Thymus (tissue), 11 donors: ENCODE measurements around the gene GRM4. TPM values are rescaled to one million over a fixed set of nuclear protein-coding genes. Genes with fewer than 3 reads are reported as not detected.

Experiments used
- DNase-seq, 9 donors: peaks; one replicate each; pipeline ENCODE4 v3.0.0-alpha.2; 2013; ENCODE audit warnings: low spot score in 9 of 9, low read depth in 6 of 9, missing footprints in 1 of 9
- H3K27ac ChIP-seq, 2 donors: one replicate each; pipeline ENCODE4 v1.5.1; 2013; ENCODE audit warnings: control low read depth in 1 of 2, low read depth in 1 of 2, low read length in 1 of 2, mild to moderate bottlenecking in 1 of 2, moderate library complexity in 1 of 2
- H3K27me3 ChIP-seq, 2 donors: one replicate each; pipeline ENCODE4 v1.5.1; 2013; ENCODE audit warnings: low read length in 1 of 2; ENCODE audit not compliant: control insufficient read depth in 2 of 2, insufficient read depth in 1 of 2
- H3K36me3 ChIP-seq, 2 donors: one replicate each; pipeline ENCODE4 v1.5.1; 2013; ENCODE audit warnings: low read length in 1 of 2, mild to moderate bottlenecking in 1 of 2, moderate library complexity in 1 of 2; ENCODE audit not compliant: control insufficient read depth in 2 of 2, insufficient read depth in 2 of 2
- H3K4me1 ChIP-seq, 2 donors: one replicate each; pipeline ENCODE4 v1.5.1; 2013; ENCODE audit warnings: low read length in 2 of 2; ENCODE audit not compliant: control insufficient read depth in 2 of 2, insufficient read depth in 2 of 2
- H3K4me3 ChIP-seq, 2 donors: one replicate each; pipeline ENCODE4 v1.5.1; 2013; ENCODE audit warnings: low read length in 2 of 2, control low read depth in 1 of 2, mild to moderate bottlenecking in 1 of 2
- H3K9me3 ChIP-seq, 2 donors: one replicate each; pipeline ENCODE4 v1.5.1; 2013; ENCODE audit warnings: low read length in 1 of 2, mild to moderate bottlenecking in 1 of 2; ENCODE audit not compliant: control insufficient read depth in 2 of 2, insufficient read depth in 1 of 2
- WGBS: extraction: QIAGEN DNeasy Blood & Tissue Kit; methylation state at CpG from one replicate; pipeline ENCODE4 v1.1.7; 2013; 5-methylcytosine and 5-hydroxymethylcytosine counted together
- polyA plus RNA-seq: library from polyadenylated mRNA; stranded (reverse); fragments of 200-250 nt; gene quantifications from one replicate; pipeline ENCODE4 v1.2.3, GENCODE V29; 2013
- total RNA-seq: library from RNA; stranded (reverse); fragments of 120-200 nt; gene quantifications from one replicate; pipeline ENCODE4 v1.2.4, GENCODE V29; 2013
- donor health status: healthy.

Gene GRM4
- total and polyA plus RNA-seq, 2 donors, result 0.14 to 0.27 TPM

- Histone ChIP-seq H3K27me3 (peaks cover 0 to 23% of the 10 kb centered on the region in 2 donors), H3K9me3 (no peaks in the 10 kb centered on the region), H3K4me3 (no peak overlapping the region), H3K27ac (no peak overlapping the region), H3K4me1 (no peaks in the 10 kb centered on the region), H3K36me3 (no peaks in the 10 kb centered on the region)
- DNase-seq, result no peak
- 49% methylated on average over 13 of the region's 13 CpGs for WGBS
These were observed 162.7 kb downstream of the GRM4 start for GRCh38 chr6:33983109-33983716.

- H3K27ac ChIP-seq, result no peak overlapping the region
- no peaks in the 10 kb centered on the region for H3K9me3 ChIP-seq
- 94% methylated on average over 4 of the region's 4 CpGs for WGBS
- H3K27me3 ChIP-seq, result peaks cover 0 to 30% of the 10 kb centered on the region in 2 donors
- no peaks in the 10 kb centered on the region for H3K36me3 ChIP-seq
- H3K4me1 ChIP-seq, result no peaks in the 10 kb centered on the region
- no peak overlapping the region for H3K4me3 ChIP-seq
- DNase-seq, result no peak
These were observed 164.0 kb downstream of the GRM4 start for GRCh38 chr6:33981861-33982260.

GRCh38 chr6:33981421-33981820, 164.5 kb downstream of the GRM4 start:
- H3K9me3 ChIP-seq, result no peaks in the 10 kb centered on the region
- DNase-seq, result no peak
- H3K36me3 ChIP-seq, result no peaks in the 10 kb centered on the region
- no peak overlapping the region for H3K4me3 ChIP-seq
- H3K27me3 ChIP-seq, result peaks cover 0 to 34% of the 10 kb centered on the region in 2 donors
- 98% methylated on average over 7 of the region's 7 CpGs for WGBS
- H3K4me1 ChIP-seq, result no peaks in the 10 kb centered on the region
- H3K27ac ChIP-seq, result no peak overlapping the region

- Histone ChIP-seq H3K36me3 (no peaks in the 10 kb centered on the region), H3K27ac (no peak overlapping the region), H3K27me3 (peaks cover 9 to 42% of the 10 kb centered on the region in 2 donors), H3K9me3 (no peaks in the 10 kb centered on the region), H3K4me1 (peaks cover 0 to 7% of the 10 kb centered on the region in 2 donors), H3K4me3 (no peak overlapping the region)
- DNase-seq, result no peak
- 89% methylated on average over 25 of the region's 25 CpGs for WGBS
These were observed 165.4 kb downstream of the GRM4 start for GRCh38 chr6:33980176-33981175.

- Histone ChIP-seq H3K36me3 (no peaks in the 10 kb centered on the region), H3K9me3 (no peaks in the 10 kb centered on the region), H3K27me3 (peaks cover 15 to 45% of the 10 kb centered on the region in 2 donors), H3K4me1 (peaks cover 0 to 8% of the 10 kb centered on the region in 2 donors), H3K4me3 (no peak overlapping the region), H3K27ac (no peak overlapping the region)
- 80% methylated on average over 4 of the region's 4 CpGs for WGBS
- no peak for DNase-seq
These were observed 166.1 kb downstream of the GRM4 start for GRCh38 chr6:33979750-33980149.

GRCh38 chr6:33978412-33979150, 167.3 kb downstream of the GRM4 start:
- Histone ChIP-seq H3K27ac (no peak overlapping the region), H3K9me3 (no peaks in the 10 kb centered on the region), H3K36me3 (no peaks in the 10 kb centered on the region), H3K4me3 (no peak overlapping the region), H3K4me1 (peaks cover 0 to 8% of the 10 kb centered on the region in 2 donors), H3K27me3 (peaks cover 15 to 44% of the 10 kb centered on the region in 2 donors)
- 87% methylated on average over 16 of the region's 16 CpGs for WGBS
- no peak for DNase-seq

- H3K27ac ChIP-seq, result no peak overlapping the region
- H3K36me3 ChIP-seq, result no peaks in the 10 kb centered on the region
- 89% methylated on average over 15 of the region's 15 CpGs for WGBS
- no peaks in the 10 kb centered on the region for H3K9me3 ChIP-seq
- H3K4me3 ChIP-seq, result no peak overlapping the region
- peaks cover 0 to 8% of the 10 kb centered on the region in 2 donors for H3K4me1 ChIP-seq
- no peak for DNase-seq
- peaks cover 15 to 46% of the 10 kb centered on the region in 2 donors for H3K27me3 ChIP-seq
These were observed 168.1 kb downstream of the GRM4 start for GRCh38 chr6:33977606-33978411.

- H3K9me3 ChIP-seq, result no peaks in the 10 kb centered on the region
- no peak for DNase-seq
These were observed 169.2 kb downstream of the GRM4 start for GRCh38 chr6:33976437-33977360.

More at GRCh38 chr6:33976437-33977360, 169.2 kb downstream of the GRM4 start:
- Histone ChIP-seq H3K36me3 (no peaks in the 10 kb centered on the region), H3K27me3 (peaks cover 15 to 46% of the 10 kb centered on the region in 2 donors), H3K4me1 (peaks cover 0 to 8% of the 10 kb centered on the region in 2 donors), H3K4me3 (no peak overlapping the region), H3K27ac (no peak overlapping the region)
- WGBS, result 85% methylated on average over 9 of the region's 9 CpGs
